Medulla oblongata (tissue), 1 donor: ENCODE data around the gene PLEKHM3.

Experiments
- DNase-seq: peaks from one replicate; pipeline ENCODE4 v3.0.0-alpha.2; 2015; ENCODE audit errors: extremely low spot score

PLEKHM3 gene

GRCh38 chr2:207892716-207893402 is 132.5 kb downstream of the PLEKHM3 start:
- no peak for DNase-seq

GRCh38 chr2:207891086-207891844 is 134.1 kb downstream of the PLEKHM3 start:
- no peak for DNase-seq

GRCh38 chr2:207887500-207887899 is 137.8 kb downstream of the PLEKHM3 start:
- DNase-seq: no peak

GRCh38 chr2:207885010-207885409 is 140.3 kb downstream of the PLEKHM3 start:
- no peak for DNase-seq

- no peak for DNase-seq
Observed at GRCh38 chr2:207884127-207884526, 141.2 kb downstream of the PLEKHM3 start.

GRCh38 chr2:207883002-207883780 is 142.1 kb downstream of the PLEKHM3 start:
- no peak for DNase-seq

- DNase-seq: no peak
Observed at GRCh38 chr2:207881902-207882301, 143.4 kb downstream of the PLEKHM3 start.

- no peak for DNase-seq
Observed at GRCh38 chr2:207879536-207879935, 145.8 kb downstream of the PLEKHM3 start.

- no peak for DNase-seq
Observed at GRCh38 chr2:207876842-207877535, 148.3 kb downstream of the PLEKHM3 start.

GRCh38 chr2:207875473-207876212 is 149.7 kb downstream of the PLEKHM3 start:
- no peak for DNase-seq

- DNase-seq: no peak
Observed at GRCh38 chr2:207873794-207874193, 151.5 kb downstream of the PLEKHM3 start.

GRCh38 chr2:207871911-207872310 is 153.4 kb downstream of the PLEKHM3 start:
- no peak for DNase-seq

GRCh38 chr2:207871506-207871905 is 153.8 kb downstream of the PLEKHM3 start:
- DNase-seq: no peak

GRCh38 chr2:207870814-207871213 is 154.5 kb downstream of the PLEKHM3 start:
- DNase-seq: no peak

- DNase-seq: no peak
Observed at GRCh38 chr2:207869784-207870778, 155.2 kb downstream of the PLEKHM3 start.

- no peak for DNase-seq
Observed at GRCh38 chr2:207868855-207869596, 156.3 kb downstream of the PLEKHM3 start.

- no peak for DNase-seq
Observed at GRCh38 chr2:207867905-207868304, 157.4 kb downstream of the PLEKHM3 start.

- DNase-seq: no peak
Observed at GRCh38 chr2:207867056-207867455, 158.3 kb downstream of the PLEKHM3 start.

- no peak for DNase-seq
Observed at GRCh38 chr2:207865210-207865609, 160.1 kb downstream of the PLEKHM3 start.
